ENCODE data around the gene LIM2. TPM values are rescaled to one million over a fixed set of nuclear protein-coding genes. Genes with fewer than 3 reads are reported as not detected.
A peak's percentile ranks its signal among the peaks of the same experiment; 100 is the strongest.

LIM2 gene
- total and polyA plus RNA-seq, 9 of the 15 experiments (the other 6 are each of a cell fraction or from before 2014, with no cell fraction given) = 0.07 to 0.45 (median 0.18) TPM; not detected in 4

GRCh38 chr19:51366389-51367254 lies 21.2 kb downstream of the LIM2 start (continued):
- TF ChIP-seq ARID3A (IDR thresholded peaks at IDR 0.05; ENCODE audit: borderline replicate concordance, low read depth, low read length) (no peak), ZNF592 (IDR thresholded peaks at IDR 0.05) (no peak), EGR1 (conservative IDR thresholded peaks at IDR 0.05) (no peak; the same call in 1 of the 2 replicates), ZFP91 (CRISPR knock-in tag; IDR thresholded peaks at IDR 0.05) (0 out of 2 replicates have a peak, but pooled peaks have one; percentile 15), SNRNP70 (optimal IDR thresholded peaks at IDR 0.05; ENCODE audit: low read depth, low read length) (no peak), SMAD3 (CRISPR knock-in tag; conservative IDR thresholded peaks at IDR 0.05) (no peak), JUNB (CRISPR knock-in tag; conservative IDR thresholded peaks at IDR 0.05) (no peak), KLF1 (tag; IDR thresholded peaks at IDR 0.05) (no peak), MTA3 (IDR thresholded peaks at IDR 0.05; ENCODE audit: borderline replicate concordance) (0 out of 2 replicates have a peak, but pooled peaks have one; percentile 38), E2F8 (IDR thresholded peaks at IDR 0.05; ENCODE audit: low read depth, partially characterized antibody) (no peak), E2F3 (CRISPR knock-in tag; IDR thresholded peaks at IDR 0.05) (0 out of 2 replicates have a peak, but pooled peaks have one; percentile 9), KDM1A (IDR thresholded peaks at IDR 0.05) (no peak), ZNF740 (CRISPR knock-in tag; IDR thresholded peaks at IDR 0.05) (no peak), ZNF740 (tag; IDR thresholded peaks at IDR 0.05) (no peak), PPARD (CRISPR knock-in tag; IDR thresholded peaks at IDR 0.05) (no peak)
